HCT116 (cell line): ENCODE data around the gene TCF19. TPM values are rescaled to one million over a fixed set of nuclear protein-coding genes. Genes with fewer than 3 reads are reported as not detected.

Experiments used
- ATAC-seq: fragments of 200-7000 bp; cut with Tn5 transposase; 2 replicates; pipeline ENCODE4 v1.9.1; 2020; ENCODE audit warnings: mild to moderate bottlenecking, moderate library complexity
- BruUV-seq: library from RNA; stranded (reverse); fragments of 400-500 nt; replicated peaks from 2 replicates; lab custom pipeline; 2021; lab: Mats Ljungman, UMichigan
- CTCF ChIA-PET: fragments of 300-600 bp; sonication (Branson Sonifier 250); formaldehyde crosslinking; loops from one replicate; lab custom pipeline; 2021; ENCODE audit warnings: antibody characterized with exemption; lab: Charles Lee
- POLR2A ChIA-PET: fragments of 300-600, 350-600 bp; sonication (Branson Sonifier 250); formaldehyde crosslinking; loops from one replicate; lab custom pipeline; 2021; ENCODE audit warnings: antibody characterized with exemption; lab: Charles Lee
- RAD21 ChIA-PET, 2 experiments: fragments of 300-600 bp; sonication (Branson Sonifier 250); formaldehyde crosslinking; loops; one replicate each; lab custom pipeline; 2023; ENCODE audit warnings: low total read pairs in 2 of 2; ENCODE audit not compliant: uncharacterized antibody in 2 of 2, unreplicated experiment in 2 of 2, low non-redundant PET in 1 of 2; lab: Charles Lee
- DNase-seq: peaks from one replicate; pipeline ENCODE4 v3.0.0-alpha.2; 2010; ENCODE audit warnings: low read depth, low spot score
- H2AFZ ChIP-seq: fragments of 200-600 bp; shearing (Covaris generic), sonication (generic); 2 replicates; pipeline ENCODE4 v1.6.1; 2017; ENCODE audit warnings: low read depth, mixed run types, mixed read lengths, antibody characterized with exemption, low read length; ENCODE audit not compliant: poor library complexity, severe bottlenecking
- H3K27ac ChIP-seq: 2 replicates; pipeline ENCODE4 v1.5.1; 2012; ENCODE audit warnings: low read depth, low read length
- H3K27me3 ChIP-seq: fragments of 200-600 bp; sonication (generic); 2 replicates; pipeline ENCODE4 v1.6.1; 2016; ENCODE audit warnings: mixed run types, low read length, mixed read lengths; ENCODE audit not compliant: insufficient read depth
- H3K36me3 ChIP-seq, 2 experiments: fragments of 200-500 bp in 1 of 2; fragments of 200-600 bp in 1 of 2; sonication (Bioruptor generic) in 1 of 2; sonication (generic) in 1 of 2; 2 replicates each; pipeline versions ENCODE4 v1.5.1 to v1.6.1; 2014 to 2016; ENCODE audit warnings: low read length in 2 of 2, inconsistent platforms in 1 of 2, mixed read lengths in 1 of 2, mixed run types in 1 of 2; ENCODE audit not compliant: insufficient read depth in 2 of 2, control insufficient read depth in 1 of 2
- H3K4me1 ChIP-seq, 2 experiments: fragments of 200-600 bp in 1 of 2; sonication (generic) in 1 of 2; 2 replicates each; pipeline versions ENCODE4 v1.5.1 to v1.6.1; 2012 to 2017; ENCODE audit warnings: low read length in 2 of 2, inconsistent platforms in 1 of 2, mild to moderate bottlenecking in 1 of 2, mixed read lengths in 1 of 2, mixed run types in 1 of 2, moderate library complexity in 1 of 2; ENCODE audit not compliant: insufficient read depth in 2 of 2, control insufficient read depth in 1 of 2
- H3K4me2 ChIP-seq: fragments of 200-600 bp; sonication (generic); 2 replicates; pipeline ENCODE4 v1.6.1; 2017; ENCODE audit warnings: mixed run types, low read length, mixed read lengths
- H3K4me3 ChIP-seq, 2 experiments: fragments of 200-600 bp in 1 of 2; sonication (generic) in 1 of 2; replicated peaks in 1 of 2; 2 replicates each; pipeline ENCODE4 v1.5.1; 2011 to 2016; ENCODE audit warnings: low read length in 2 of 2, control low read depth in 1 of 2, low read depth in 1 of 2, mild to moderate bottlenecking in 1 of 2, mixed read lengths in 1 of 2, mixed run types in 1 of 2
- H3K79me2 ChIP-seq: fragments of 200-600 bp; sonication (generic); 2 replicates; pipeline ENCODE4 v1.6.1; 2017; ENCODE audit warnings: mild to moderate bottlenecking, mixed run types, low read length, moderate library complexity, mixed read lengths; ENCODE audit not compliant: insufficient read depth
- H3K9ac ChIP-seq: fragments of 200-600 bp; sonication (generic); 2 replicates; pipeline ENCODE4 v1.6.1; 2016; ENCODE audit warnings: low read length, mixed read lengths
- H3K9me2 ChIP-seq: fragments of 200-600 bp; sonication (generic), shearing (Covaris generic); 2 replicates; pipeline ENCODE4 v1.6.1; 2017; ENCODE audit warnings: mixed run types, mild to moderate bottlenecking, moderate library complexity; ENCODE audit not compliant: insufficient read depth
- H3K9me3 ChIP-seq, 2 experiments: fragments of 200-500 bp in 1 of 2; fragments of 200-600 bp in 1 of 2; sonication (Bioruptor generic) in 1 of 2; sonication (generic) in 1 of 2; 2 replicates each; pipeline ENCODE4 v1.6.1; 2014 to 2017; ENCODE audit warnings: low read length in 2 of 2, mixed read lengths in 2 of 2, inconsistent platforms in 1 of 2, low read depth in 1 of 2, mild to moderate bottlenecking in 1 of 2, mixed run types in 1 of 2, moderate library complexity in 1 of 2; ENCODE audit not compliant: control insufficient read depth in 1 of 2, insufficient read depth in 1 of 2
- H4K20me1 ChIP-seq: fragments of 200-600 bp; sonication (generic), shearing (Covaris generic); 2 replicates; pipeline ENCODE4 v1.6.1; 2017; ENCODE audit warnings: mixed run types, mild to moderate bottlenecking, moderate library complexity; ENCODE audit not compliant: insufficient read depth
- CBX3 ChIP-seq: IDR thresholded peaks from 2 replicates; pipeline ENCODE4 v1.6.1; 2012; ENCODE audit warnings: low read depth
- EZH2 ChIP-seq: fragments of 200-600 bp; sonication (generic); IDR thresholded peaks from 2 replicates; pipeline ENCODE4 v1.6.1; 2017; ENCODE audit warnings: antibody characterized with exemption, mixed run types
- FOSL1 ChIP-seq: IDR thresholded peaks from 2 replicates; pipeline ENCODE4 v1.6.1; 2012; ENCODE audit warnings: low read depth
- JUND ChIP-seq: IDR thresholded peaks from 2 replicates; pipeline ENCODE4 v1.6.1; 2012
- POLR2AphosphoS5 ChIP-seq: IDR thresholded peaks from 2 replicates; pipeline ENCODE4 v1.6.1; 2011; ENCODE audit warnings: mild to moderate bottlenecking, low read depth, low read length, moderate library complexity
- SIN3A ChIP-seq: IDR thresholded peaks from 2 replicates; pipeline ENCODE4 v1.6.1; 2012; ENCODE audit warnings: low read depth
- SP1 ChIP-seq: IDR thresholded peaks from 2 replicates; pipeline ENCODE4 v1.6.1; 2012; ENCODE audit warnings: low read depth
- SRF ChIP-seq: IDR thresholded peaks from 2 replicates; pipeline ENCODE4 v1.6.1; 2012; ENCODE audit warnings: low read depth
- YY1 ChIP-seq: IDR thresholded peaks from 2 replicates; pipeline ENCODE4 v1.6.1; 2011; ENCODE audit warnings: low read length, low read depth, moderate library complexity, mild to moderate bottlenecking; ENCODE audit not compliant: insufficient replicate concordance; ENCODE audit errors: extremely low read depth
- ZNF274 ChIP-seq: fragments of 200-500 bp; sonication (Bioruptor generic); IDR thresholded peaks from 2 replicates; pipeline ENCODE4 v1.6.1; 2014; ENCODE audit warnings: mild to moderate bottlenecking, low read depth, low read length, inconsistent platforms
- intact Hi-C: fragments of 100-400 bp; cut with micrococcal nuclease; formaldehyde crosslinking; loops from 2 replicates; pipeline ENCODE4 v1.10.0; 2022
- total RNA-seq: library from RNA; stranded (reverse); gene quantifications from one replicate; pipeline ENCODE4 v1.2.1, GENCODE V29; 2021; ENCODE audit not compliant: unreplicated experiment
- TF ChIP-seq, protein P1 (sequence below), 3 experiments: fragments of 200-600 bp in 1 of 3; sonication (generic) in 1 of 3; IDR thresholded peaks in 2 of 3; conservative IDR thresholded peaks in 1 of 3; 2 replicates each; pipeline ENCODE4 v1.5.1; 2012 to 2017; ENCODE audit warnings: low read depth in 2 of 3, low read length in 2 of 3, antibody characterized with exemption in 1 of 3, borderline replicate concordance in 1 of 3, control low read depth in 1 of 3, mild to moderate bottlenecking in 1 of 3, mixed read lengths in 1 of 3, mixed run types in 1 of 3, moderate library complexity in 1 of 3; ENCODE audit not compliant: insufficient read depth in 1 of 3
- TF ChIP-seq, protein P2 (sequence below): IDR thresholded peaks from 2 replicates; pipeline ENCODE4 v1.6.1; 2011; ENCODE audit warnings: mild to moderate bottlenecking, low read length, moderate library complexity; ENCODE audit not compliant: insufficient replicate concordance; ENCODE audit errors: extremely low read depth
- TF ChIP-seq, protein P3 (sequence below): IDR thresholded peaks from 2 replicates; pipeline ENCODE4 v1.6.1; 2012; ENCODE audit warnings: low read depth
- TF ChIP-seq, protein P4 (sequence below): IDR thresholded peaks from 2 replicates; pipeline ENCODE4 v1.6.1; 2012
- TF ChIP-seq, protein P5 (sequence below): IDR thresholded peaks from 2 replicates; pipeline ENCODE4 v1.6.1; 2012

The TCF19 gene
- total RNA-seq, 1 experiment from 2014 or later, result 15.4 TPM

DNA sequence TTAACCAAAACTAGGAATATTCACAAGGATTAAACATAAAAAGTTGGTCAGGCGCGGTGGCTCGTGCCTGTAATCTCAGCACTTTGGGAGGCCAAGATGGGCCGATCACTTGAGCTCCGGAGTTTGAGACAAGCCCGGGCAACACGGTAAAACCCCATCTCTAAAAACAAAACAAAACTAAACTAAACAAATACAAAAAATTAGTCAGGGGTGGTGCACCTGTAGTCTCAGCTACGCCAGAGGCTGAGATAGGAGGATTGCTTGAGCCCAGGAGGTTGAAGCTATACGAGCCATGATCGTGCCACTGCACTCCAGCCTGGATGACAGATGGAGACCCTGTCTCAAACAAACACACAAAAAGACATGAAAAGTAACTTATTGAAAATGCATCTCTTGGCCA, 22.7 kb upstream of the TCF19 start:
- RAD21 ChIA-PET, result no interaction called here
- CTCF ChIA-PET, result interaction anchor here (1.0 kb wide), 1 partner anchor 61 kb away, joined by 3 read pairs; no protein-coding TSS in a partner anchor
- POLR2A ChIA-PET, result no interaction called here

More for the DNA sequence above, 22.7 kb upstream of the TCF19 start:
- Histone ChIP-seq H3K4me1 (peaks cover 4 to 13% of the 10 kb centered on the region in 2 experiments; a peak in 3 of 4 replicates), H4K20me1 (no peaks in the 10 kb centered on the region), H3K79me2 (no peaks in the 10 kb centered on the region), H3K9me3 (no peaks in the 10 kb centered on the region), H3K9me2 (no peaks in the 10 kb centered on the region), H3K27ac (no peak overlapping the region), H3K9ac (no peak overlapping the region), H3K27me3 (no peaks in the 10 kb centered on the region), H3K36me3 (no peaks in the 10 kb centered on the region), H3K4me3 (no peak overlapping the region), H3K4me2 (no peak overlapping the region), H2AFZ (no peak overlapping the region)
- intact Hi-C loops, result no loop called here
- BruUV-seq, result no TSS peak
- ATAC-seq (no peak), DNase-seq (no peak)
- TF ChIP-seq EZH2 (no peak), SRF (no peak), ZNF274 (no peak), CBX3 (no peak), POLR2AphosphoS5 (no peak), JUND (no peak), YY1 (no peak), FOSL1 (no peak), SP1 (no peak), SIN3A (no peak)
- TF ChIP-seq, protein P1, sequence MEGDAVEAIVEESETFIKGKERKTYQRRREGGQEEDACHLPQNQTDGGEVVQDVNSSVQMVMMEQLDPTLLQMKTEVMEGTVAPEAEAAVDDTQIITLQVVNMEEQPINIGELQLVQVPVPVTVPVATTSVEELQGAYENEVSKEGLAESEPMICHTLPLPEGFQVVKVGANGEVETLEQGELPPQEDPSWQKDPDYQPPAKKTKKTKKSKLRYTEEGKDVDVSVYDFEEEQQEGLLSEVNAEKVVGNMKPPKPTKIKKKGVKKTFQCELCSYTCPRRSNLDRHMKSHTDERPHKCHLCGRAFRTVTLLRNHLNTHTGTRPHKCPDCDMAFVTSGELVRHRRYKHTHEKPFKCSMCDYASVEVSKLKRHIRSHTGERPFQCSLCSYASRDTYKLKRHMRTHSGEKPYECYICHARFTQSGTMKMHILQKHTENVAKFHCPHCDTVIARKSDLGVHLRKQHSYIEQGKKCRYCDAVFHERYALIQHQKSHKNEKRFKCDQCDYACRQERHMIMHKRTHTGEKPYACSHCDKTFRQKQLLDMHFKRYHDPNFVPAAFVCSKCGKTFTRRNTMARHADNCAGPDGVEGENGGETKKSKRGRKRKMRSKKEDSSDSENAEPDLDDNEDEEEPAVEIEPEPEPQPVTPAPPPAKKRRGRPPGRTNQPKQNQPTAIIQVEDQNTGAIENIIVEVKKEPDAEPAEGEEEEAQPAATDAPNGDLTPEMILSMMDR (IDR thresholded peaks at IDR 0.05 in 2 of 3, conservative IDR thresholded peaks at IDR 0.05 in 1 of 3; ENCODE audit: borderline replicate concordance in 1 of 3, insufficient read depth in 1 of 3, low read depth in 2 of 3, low read length in 2 of 3), result no peak
- TF ChIP-seq, protein P2, sequence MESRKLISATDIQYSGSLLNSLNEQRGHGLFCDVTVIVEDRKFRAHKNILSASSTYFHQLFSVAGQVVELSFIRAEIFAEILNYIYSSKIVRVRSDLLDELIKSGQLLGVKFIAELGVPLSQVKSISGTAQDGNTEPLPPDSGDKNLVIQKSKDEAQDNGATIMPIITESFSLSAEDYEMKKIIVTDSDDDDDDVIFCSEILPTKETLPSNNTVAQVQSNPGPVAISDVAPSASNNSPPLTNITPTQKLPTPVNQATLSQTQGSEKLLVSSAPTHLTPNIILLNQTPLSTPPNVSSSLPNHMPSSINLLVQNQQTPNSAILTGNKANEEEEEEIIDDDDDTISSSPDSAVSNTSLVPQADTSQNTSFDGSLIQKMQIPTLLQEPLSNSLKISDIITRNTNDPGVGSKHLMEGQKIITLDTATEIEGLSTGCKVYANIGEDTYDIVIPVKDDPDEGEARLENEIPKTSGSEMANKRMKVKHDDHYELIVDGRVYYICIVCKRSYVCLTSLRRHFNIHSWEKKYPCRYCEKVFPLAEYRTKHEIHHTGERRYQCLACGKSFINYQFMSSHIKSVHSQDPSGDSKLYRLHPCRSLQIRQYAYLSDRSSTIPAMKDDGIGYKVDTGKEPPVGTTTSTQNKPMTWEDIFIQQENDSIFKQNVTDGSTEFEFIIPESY, result no peak
- TF ChIP-seq, protein P3, sequence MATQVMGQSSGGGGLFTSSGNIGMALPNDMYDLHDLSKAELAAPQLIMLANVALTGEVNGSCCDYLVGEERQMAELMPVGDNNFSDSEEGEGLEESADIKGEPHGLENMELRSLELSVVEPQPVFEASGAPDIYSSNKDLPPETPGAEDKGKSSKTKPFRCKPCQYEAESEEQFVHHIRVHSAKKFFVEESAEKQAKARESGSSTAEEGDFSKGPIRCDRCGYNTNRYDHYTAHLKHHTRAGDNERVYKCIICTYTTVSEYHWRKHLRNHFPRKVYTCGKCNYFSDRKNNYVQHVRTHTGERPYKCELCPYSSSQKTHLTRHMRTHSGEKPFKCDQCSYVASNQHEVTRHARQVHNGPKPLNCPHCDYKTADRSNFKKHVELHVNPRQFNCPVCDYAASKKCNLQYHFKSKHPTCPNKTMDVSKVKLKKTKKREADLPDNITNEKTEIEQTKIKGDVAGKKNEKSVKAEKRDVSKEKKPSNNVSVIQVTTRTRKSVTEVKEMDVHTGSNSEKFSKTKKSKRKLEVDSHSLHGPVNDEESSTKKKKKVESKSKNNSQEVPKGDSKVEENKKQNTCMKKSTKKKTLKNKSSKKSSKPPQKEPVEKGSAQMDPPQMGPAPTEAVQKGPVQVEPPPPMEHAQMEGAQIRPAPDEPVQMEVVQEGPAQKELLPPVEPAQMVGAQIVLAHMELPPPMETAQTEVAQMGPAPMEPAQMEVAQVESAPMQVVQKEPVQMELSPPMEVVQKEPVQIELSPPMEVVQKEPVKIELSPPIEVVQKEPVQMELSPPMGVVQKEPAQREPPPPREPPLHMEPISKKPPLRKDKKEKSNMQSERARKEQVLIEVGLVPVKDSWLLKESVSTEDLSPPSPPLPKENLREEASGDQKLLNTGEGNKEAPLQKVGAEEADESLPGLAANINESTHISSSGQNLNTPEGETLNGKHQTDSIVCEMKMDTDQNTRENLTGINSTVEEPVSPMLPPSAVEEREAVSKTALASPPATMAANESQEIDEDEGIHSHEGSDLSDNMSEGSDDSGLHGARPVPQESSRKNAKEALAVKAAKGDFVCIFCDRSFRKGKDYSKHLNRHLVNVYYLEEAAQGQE, result no peak
- TF ChIP-seq, protein P4, sequence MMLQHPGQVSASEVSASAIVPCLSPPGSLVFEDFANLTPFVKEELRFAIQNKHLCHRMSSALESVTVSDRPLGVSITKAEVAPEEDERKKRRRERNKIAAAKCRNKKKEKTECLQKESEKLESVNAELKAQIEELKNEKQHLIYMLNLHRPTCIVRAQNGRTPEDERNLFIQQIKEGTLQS, result no peak
- TF ChIP-seq, protein P5, sequence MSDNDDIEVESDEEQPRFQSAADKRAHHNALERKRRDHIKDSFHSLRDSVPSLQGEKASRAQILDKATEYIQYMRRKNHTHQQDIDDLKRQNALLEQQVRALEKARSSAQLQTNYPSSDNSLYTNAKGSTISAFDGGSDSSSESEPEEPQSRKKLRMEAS, result no peak
